CD4-positive, alpha-beta T cell treated with Interleukin-21 for 1 hour (primary cell): ENCODE measurements around the gene OR2F2.

Source experiments
- DNase-seq: peaks from one replicate; pipeline ENCODE4 v3.0.0-alpha.2; 2020

Gene OR2F2

GRCh38 chr7:143980746-143981510, 45.9 kb downstream of the OR2F2 start:
- DNase-seq: no peak

- no peak for DNase-seq
Observed at GRCh38 chr7:143983960-143984359, 48.9 kb downstream of the OR2F2 start.
